ENCODE data around the gene FRA10AC1.
A peak's percentile ranks its signal among the peaks of the same experiment; 100 is the strongest.

Gene FRA10AC1

GRCh38 chr10:93702210-93703001 is at the start of gene FRA10AC1:
Gene FRA10AC1, minus strand, starts transcription at chr10:93702592. Its CDS starts 2,486 bp downstream, at chr10:93700106.
- peak; percentile 49 for DNase-seq (ENCODE audit: low read depth)

- no peak for DNase-seq (ENCODE audit: low read depth)
Observed at GRCh38 chr10:93751832-93752231, 49.4 kb upstream of the FRA10AC1 start.

GRCh38 chr10:93751124-93751523 is 48.7 kb upstream of the FRA10AC1 start:
- no peak for DNase-seq (ENCODE audit: low read depth)

- DNase-seq (ENCODE audit: low read depth) = no peak
Observed at GRCh38 chr10:93749218-93749799, 46.9 kb upstream of the FRA10AC1 start.

- peak; percentile 96 for DNase-seq (ENCODE audit: low read depth)
Observed at GRCh38 chr10:93746844-93747284, 44.5 kb upstream of the FRA10AC1 start.

- DNase-seq (ENCODE audit: low read depth) = no peak
Observed at GRCh38 chr10:93745408-93746065, 43.1 kb upstream of the FRA10AC1 start.

GRCh38 chr10:93742633-93743349 is 40.4 kb upstream of the FRA10AC1 start:
- no peak for DNase-seq (ENCODE audit: low read depth)

- no peak for DNase-seq (ENCODE audit: low read depth)
Observed at GRCh38 chr10:93741367-93741766, 39.0 kb upstream of the FRA10AC1 start.

- DNase-seq (ENCODE audit: low read depth) = no peak
Observed at GRCh38 chr10:93726024-93726423, 23.6 kb upstream of the FRA10AC1 start.

- no peak for DNase-seq (ENCODE audit: low read depth)
Observed at GRCh38 chr10:93723153-93723552, 20.8 kb upstream of the FRA10AC1 start.

GRCh38 chr10:93722550-93722949 is 20.2 kb upstream of the FRA10AC1 start:
- no peak for DNase-seq (ENCODE audit: low read depth)

- no peak for DNase-seq (ENCODE audit: low read depth)
Observed at GRCh38 chr10:93719901-93720300, 17.5 kb upstream of the FRA10AC1 start.

GRCh38 chr10:93718937-93719725 is 16.7 kb upstream of the FRA10AC1 start:
- DNase-seq (ENCODE audit: low read depth) = no peak

GRCh38 chr10:93716766-93717165 is 14.4 kb upstream of the FRA10AC1 start:
- DNase-seq (ENCODE audit: low read depth) = no peak

GRCh38 chr10:93715345-93715744 is 13.0 kb upstream of the FRA10AC1 start:
- DNase-seq (ENCODE audit: low read depth) = no peak

- no peak for DNase-seq (ENCODE audit: low read depth)
Observed at GRCh38 chr10:93712593-93712992, 10.2 kb upstream of the FRA10AC1 start.

- no peak for DNase-seq (ENCODE audit: low read depth)
Observed at GRCh38 chr10:93711891-93712290, 9.5 kb upstream of the FRA10AC1 start.

GRCh38 chr10:93710333-93710909 is 8.0 kb upstream of the FRA10AC1 start:
- DNase-seq (ENCODE audit: low read depth) = no peak

GRCh38 chr10:93707623-93708022 is 5.2 kb upstream of the FRA10AC1 start:
- no peak for DNase-seq (ENCODE audit: low read depth)

- no peak for DNase-seq (ENCODE audit: low read depth)
Observed at GRCh38 chr10:93704451-93704850, 2.1 kb upstream of the FRA10AC1 start.

- no peak for DNase-seq (ENCODE audit: low read depth)
Observed at GRCh38 chr10:93703841-93704240, 1.4 kb upstream of the FRA10AC1 start.

All from GM04503 (cell line).